BLaER1 (cell line): ENCODE data around the gene CLEC18A.
"Not testable (repeated sequence)": the region's sequence is repeated elsewhere in the genome, so short reads cannot be mapped to it uniquely, and the experiment has no call there.

Experiments
- H3K27ac ChIP-seq: shearing (Covaris generic); formaldehyde crosslinking; 2 replicates; pipeline ENCODE4 v1.8.1; 2022
- H3K27me3 ChIP-seq: shearing (Covaris generic); formaldehyde crosslinking; 2 replicates; pipeline ENCODE4 v1.8.1; 2022
- H3K36me3 ChIP-seq: shearing (Covaris generic); formaldehyde crosslinking; 2 replicates; pipeline ENCODE4 v1.8.1; 2022
- H3K4me1 ChIP-seq: shearing (Covaris generic); formaldehyde crosslinking; 2 replicates; pipeline ENCODE4 v1.8.1; 2022
- H3K4me2 ChIP-seq: shearing (Covaris generic); formaldehyde crosslinking; 2 replicates; pipeline ENCODE4 v1.8.1; 2022
- H3K4me3 ChIP-seq: shearing (Covaris generic); formaldehyde crosslinking; 2 replicates; pipeline ENCODE4 v1.8.1; 2022
- H3K9ac ChIP-seq: shearing (Covaris generic); formaldehyde crosslinking; 2 replicates; pipeline ENCODE4 v1.8.1; 2022
- H3K9me3 ChIP-seq: shearing (Covaris generic); formaldehyde crosslinking; 2 replicates; pipeline ENCODE4 v1.8.1; 2022
- H4K20me1 ChIP-seq: shearing (Covaris generic); formaldehyde crosslinking; 2 replicates; pipeline ENCODE4 v1.8.1; 2022
- Cebpa-rat ChIP-seq: shearing (Covaris generic); IDR thresholded peaks from 2 replicates; pipeline ENCODE4 v1.8.1; 2022

The CLEC18A gene

DNA sequence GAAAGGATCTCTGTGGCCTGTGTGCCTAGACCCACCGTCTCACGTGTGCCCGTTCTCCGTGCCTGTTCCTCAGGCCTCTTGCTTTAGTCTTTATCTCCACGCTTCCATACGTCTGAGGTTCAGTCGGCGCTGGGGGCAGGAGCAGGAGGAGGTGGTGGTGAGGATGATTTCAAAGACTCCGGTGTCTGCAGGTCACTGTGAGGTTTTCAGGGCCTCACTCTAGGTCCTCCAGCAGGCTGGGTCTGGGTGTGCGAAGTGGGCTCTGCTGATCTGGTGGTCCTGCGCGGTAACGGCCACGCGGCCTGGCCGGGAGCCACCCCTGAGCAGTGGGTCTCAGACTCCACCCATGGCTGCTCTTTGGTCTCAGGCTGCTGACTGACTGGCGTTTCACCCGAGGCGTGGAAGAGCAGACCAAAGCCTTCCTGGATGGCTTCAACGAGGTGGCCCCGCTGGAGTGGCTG, 14.4 kb upstream of the CLEC18A start:
- Histone ChIP-seq H3K9me3 (no peaks in the 10 kb centered on the region), H4K20me1 (no peaks in the 10 kb centered on the region), H3K27me3 (no peaks in the 10 kb centered on the region), H3K9ac (no peak overlapping the region), H3K36me3 (peaks cover 98% of the 10 kb centered on the region), H3K4me1 (peaks cover 67% of the 10 kb centered on the region), H3K4me3 (no peak overlapping the region), H3K27ac (peak overlapping the region; percentile 62; the same call in 1 of the 2 replicates), H3K4me2 (peak overlapping the region; percentile 69)
- TF ChIP-seq Cebpa-rat, result no peak

DNA sequence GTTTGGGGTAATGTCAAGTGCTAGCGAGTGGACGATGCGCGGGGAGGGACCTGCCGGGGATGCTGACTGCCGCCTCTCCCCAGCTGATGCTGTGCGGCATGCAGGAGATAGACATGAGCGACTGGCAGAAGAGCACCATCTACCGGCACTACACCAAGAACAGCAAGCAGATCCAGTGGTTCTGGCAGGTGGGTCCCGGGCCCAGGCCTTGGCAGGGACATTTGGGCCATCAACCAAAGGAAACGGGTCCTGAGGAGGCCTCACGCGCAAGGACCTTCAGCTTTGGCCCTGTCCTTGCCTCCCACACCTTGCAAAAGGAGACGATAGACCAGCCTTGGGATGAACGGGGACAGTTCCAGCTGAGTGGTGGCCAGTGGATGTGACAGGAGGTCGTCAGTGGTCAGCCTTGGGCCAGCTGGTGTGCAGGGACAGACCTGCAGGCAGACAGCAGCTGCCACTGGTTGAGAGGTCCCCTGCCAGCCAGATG, 13.6 kb upstream of the CLEC18A start:
- H3K4me1 ChIP-seq, result peaks cover 69% of the 10 kb centered on the region
- H3K27me3 ChIP-seq, result no peaks in the 10 kb centered on the region
- peaks cover 96% of the 10 kb centered on the region for H3K36me3 ChIP-seq
- TF ChIP-seq Cebpa-rat, result no peak
- no peak overlapping the region for H3K4me2 ChIP-seq
- no peak overlapping the region for H3K4me3 ChIP-seq
- no peak overlapping the region for H3K27ac ChIP-seq
- H4K20me1 ChIP-seq, result no peaks in the 10 kb centered on the region
- H3K9me3 ChIP-seq, result no peaks in the 10 kb centered on the region
- no peak overlapping the region for H3K9ac ChIP-seq

DNA sequence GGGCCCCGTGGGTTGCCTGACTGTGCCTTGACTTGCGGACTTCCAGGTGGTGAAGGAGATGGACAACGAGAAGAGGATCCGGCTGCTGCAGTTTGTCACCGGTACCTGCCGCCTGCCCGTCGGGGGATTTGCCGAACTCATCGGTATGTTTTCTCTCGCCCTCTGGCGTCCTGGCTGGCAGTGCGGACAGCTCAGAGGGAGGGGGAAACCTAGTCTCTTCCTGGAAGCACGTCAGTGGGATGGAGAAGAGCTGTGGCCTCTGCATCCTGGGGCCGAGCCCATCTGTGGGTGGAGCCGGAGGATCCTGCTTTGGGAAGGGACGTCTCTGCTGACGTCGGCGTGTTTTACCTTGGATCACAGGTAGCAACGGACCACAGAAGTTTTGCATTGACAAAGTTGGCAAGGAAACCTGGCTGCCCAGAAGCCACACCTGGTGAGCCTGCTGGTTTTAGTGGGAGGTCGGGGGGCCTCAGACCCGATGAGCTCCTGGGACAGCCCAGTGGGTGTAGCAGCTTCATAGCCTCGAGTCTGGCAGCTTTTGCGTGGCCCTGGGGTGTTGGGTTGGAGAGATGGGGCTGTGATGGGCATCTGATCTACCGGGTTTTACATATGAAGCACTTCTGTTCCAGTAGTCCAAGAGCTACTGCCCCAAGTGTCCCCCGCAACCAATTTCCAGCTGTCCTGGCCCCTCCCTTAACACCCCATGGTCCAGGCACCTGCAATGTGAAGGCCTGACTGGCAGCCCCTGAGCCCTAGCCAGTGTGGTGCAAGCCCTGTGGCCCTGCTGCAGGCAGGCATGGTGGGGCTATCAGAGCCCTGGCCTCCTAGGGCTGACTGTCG, 11.9 kb upstream of the CLEC18A start:
- Histone ChIP-seq H3K4me3 (no peak overlapping the region), H3K36me3 (peaks cover 81% of the 10 kb centered on the region), H3K4me2 (no peak overlapping the region), H3K9me3 (no peaks in the 10 kb centered on the region), H3K9ac (no peak overlapping the region), H3K27ac (peak overlapping the region; percentile 15; the same call in 1 of the 2 replicates), H3K27me3 (no peaks in the 10 kb centered on the region), H4K20me1 (no peaks in the 10 kb centered on the region), H3K4me1 (peaks cover 61% of the 10 kb centered on the region)
- no peak for TF ChIP-seq Cebpa-rat

DNA sequence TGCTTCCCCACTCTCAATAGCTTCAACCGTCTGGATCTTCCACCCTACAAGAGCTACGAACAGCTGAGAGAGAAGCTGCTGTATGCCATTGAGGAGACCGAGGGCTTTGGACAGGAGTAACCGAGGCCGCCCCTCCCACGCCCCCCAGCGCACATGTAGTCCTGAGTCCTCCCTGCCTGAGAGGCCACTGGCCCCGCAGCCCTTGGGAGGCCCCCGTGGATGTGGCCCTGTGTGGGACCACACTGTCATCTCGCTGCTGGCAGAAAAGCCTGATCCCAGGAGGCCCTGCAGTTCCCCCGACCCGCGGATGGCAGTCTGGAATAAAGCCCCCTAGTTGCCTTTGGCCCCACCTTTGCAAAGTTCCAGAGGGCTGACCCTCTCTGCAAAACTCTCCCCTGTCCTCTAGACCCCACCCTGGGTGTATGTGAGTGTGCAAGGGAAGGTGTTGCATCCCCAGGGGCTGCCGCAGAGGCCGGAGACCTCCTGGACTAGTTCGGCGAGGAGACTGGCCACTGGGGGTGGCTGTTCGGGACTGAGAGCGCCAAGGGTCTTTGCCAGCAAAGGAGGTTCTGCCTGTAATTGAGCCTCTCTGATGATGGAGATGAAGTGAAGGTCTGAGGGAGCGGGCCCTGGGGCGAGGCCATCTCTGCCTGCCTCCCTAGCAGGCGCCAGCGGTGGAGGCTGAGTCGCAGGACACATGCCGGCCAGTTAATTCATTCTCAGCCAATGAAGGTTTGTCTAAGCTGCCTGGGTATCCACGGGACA, 11.1 kb upstream of the CLEC18A start:
- H3K4me3 ChIP-seq, result no peak overlapping the region
- H3K27me3 ChIP-seq, result no peaks in the 10 kb centered on the region
- H3K9ac ChIP-seq, result no peak overlapping the region
- no peaks in the 10 kb centered on the region for H4K20me1 ChIP-seq
- peaks cover 53% of the 10 kb centered on the region for H3K4me1 ChIP-seq
- H3K9me3 ChIP-seq, result no peaks in the 10 kb centered on the region
- TF ChIP-seq Cebpa-rat, result no peak
- H3K27ac ChIP-seq, result peak overlapping the region; percentile 18
- H3K36me3 ChIP-seq, result peaks cover 73% of the 10 kb centered on the region
- no peak overlapping the region for H3K4me2 ChIP-seq

DNA sequence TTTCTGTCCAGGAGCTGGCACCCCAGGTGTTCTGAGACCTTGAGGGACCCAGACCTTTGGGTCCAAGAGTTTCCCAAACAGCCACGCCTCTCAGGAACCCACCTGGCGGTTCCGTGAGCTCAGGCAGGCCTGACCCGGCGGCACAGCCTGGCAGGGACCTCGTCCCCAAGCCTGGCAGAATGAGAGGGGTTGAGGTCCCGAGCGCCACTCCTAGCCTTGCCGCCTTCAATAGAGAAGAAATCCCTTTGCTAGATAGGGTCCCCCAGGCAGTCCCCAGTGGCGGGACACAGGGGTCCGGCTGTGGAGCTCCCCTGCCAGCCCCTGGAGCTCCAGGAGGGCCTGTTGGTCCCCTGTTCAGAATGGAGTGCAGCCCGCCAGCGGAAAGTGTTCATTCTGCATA, 10.5 kb upstream of the CLEC18A start:
- Histone ChIP-seq H4K20me1 (no peaks in the 10 kb centered on the region), H3K36me3 (peaks cover 66% of the 10 kb centered on the region), H3K4me2 (no peak overlapping the region), H3K9me3 (no peaks in the 10 kb centered on the region), H3K4me1 (peaks cover 46% of the 10 kb centered on the region), H3K27ac (peak overlapping the region; percentile 18; the same call in 1 of the 2 replicates), H3K9ac (no peak overlapping the region), H3K4me3 (no peak overlapping the region), H3K27me3 (no peaks in the 10 kb centered on the region)
- no peak for TF ChIP-seq Cebpa-rat

- Histone ChIP-seq H3K9me3 (no peaks in the 10 kb centered on the region), H3K27ac (peak overlapping the region; percentile 64; the same call in 1 of the 2 replicates), H3K4me2 (peak overlapping the region; percentile 67), H3K4me3 (no peak overlapping the region), H3K4me1 (peaks cover 38% of the 10 kb centered on the region), H3K9ac (no peak overlapping the region), H4K20me1 (no peaks in the 10 kb centered on the region), H3K36me3 (peaks cover 58% of the 10 kb centered on the region), H3K27me3 (no peaks in the 10 kb centered on the region)
- no peak for TF ChIP-seq Cebpa-rat
Measured at GRCh38 chr16:69941251-69942098, 9.7 kb upstream of the CLEC18A start.

GRCh38 chr16:69942099-69942491, 9.0 kb upstream of the CLEC18A start:
- peak overlapping the region; percentile 67 for H3K4me2 ChIP-seq
- H3K36me3 ChIP-seq, result peaks cover 52% of the 10 kb centered on the region
- peaks cover 32% of the 10 kb centered on the region for H3K4me1 ChIP-seq
- H3K27ac ChIP-seq, result peak overlapping the region; percentile 64
- H3K27me3 ChIP-seq, result no peaks in the 10 kb centered on the region
- no peak overlapping the region for H3K9ac ChIP-seq
- no peaks in the 10 kb centered on the region for H4K20me1 ChIP-seq
- no peak for TF ChIP-seq Cebpa-rat
- H3K4me3 ChIP-seq, result no peak overlapping the region
- H3K9me3 ChIP-seq, result no peaks in the 10 kb centered on the region

DNA sequence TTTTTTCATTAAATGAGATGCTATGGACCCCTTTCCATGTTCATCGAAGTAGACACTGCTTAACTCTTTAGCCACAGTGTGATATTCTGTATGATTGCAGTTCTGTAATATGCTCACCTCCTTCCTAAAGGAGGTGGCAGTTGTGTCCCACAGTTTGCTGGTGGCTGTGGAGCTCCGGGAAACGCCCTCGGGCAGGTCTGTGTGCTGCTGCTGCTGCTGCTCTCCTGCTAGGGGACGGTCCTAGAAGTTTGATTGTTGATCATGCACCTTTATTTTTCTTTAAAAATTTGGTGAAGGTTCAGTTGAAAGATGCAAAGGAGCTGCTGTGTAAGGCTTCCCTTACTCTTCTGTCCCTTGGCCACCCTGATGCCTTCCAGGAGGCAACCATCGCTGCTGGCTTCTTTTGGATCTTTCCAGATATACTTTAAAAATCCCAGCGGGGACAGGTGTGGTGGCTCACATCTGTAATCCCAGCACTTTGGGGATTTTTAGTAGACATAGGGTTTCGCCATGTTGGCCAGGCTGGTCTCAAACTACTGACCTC, 8.4 kb upstream of the CLEC18A start:
- TF ChIP-seq Cebpa-rat, result no peak
- no peaks in the 10 kb centered on the region for H3K27me3 ChIP-seq
- 0 out of 2 replicates have a peak overlapping the region, but pooled peaks have one; percentile 20 for H3K9ac ChIP-seq
- peak overlapping the region; percentile 67 for H3K4me2 ChIP-seq
- H3K9me3 ChIP-seq, result no peaks in the 10 kb centered on the region
- peak overlapping the region; percentile 64 for H3K27ac ChIP-seq
- peaks cover 30% of the 10 kb centered on the region for H3K4me1 ChIP-seq
- H3K4me3 ChIP-seq, result no peak overlapping the region
- H3K36me3 ChIP-seq, result peaks cover 46% of the 10 kb centered on the region
- H4K20me1 ChIP-seq, result no peaks in the 10 kb centered on the region

- H3K27me3 ChIP-seq, H3K4me3 ChIP-seq, H3K9me3 ChIP-seq, H4K20me1 ChIP-seq: not testable (repeated sequence)
- H3K36me3 ChIP-seq, result peaks cover 38% of the 10 kb centered on the region
- peak overlapping the region; percentile 64 for H3K27ac ChIP-seq
- H3K9ac ChIP-seq, result peak overlapping the region; percentile 20; the same call in 1 of the 2 replicates
- peak overlapping the region; percentile 67 for H3K4me2 ChIP-seq
- peaks cover 30% of the 10 kb centered on the region for H3K4me1 ChIP-seq
Measured at GRCh38 chr16:69943241-69944036, 7.7 kb upstream of the CLEC18A start.

- not testable (repeated sequence) for H3K9ac ChIP-seq, H4K20me1 ChIP-seq, H3K27ac ChIP-seq, H3K4me3 ChIP-seq, H3K27me3 ChIP-seq, H3K9me3 ChIP-seq, H3K36me3 ChIP-seq, H3K4me2 ChIP-seq, H3K4me1 ChIP-seq
Measured at GRCh38 chr16:69950411-69950810, 723 bp upstream of the CLEC18A start.

DNA sequence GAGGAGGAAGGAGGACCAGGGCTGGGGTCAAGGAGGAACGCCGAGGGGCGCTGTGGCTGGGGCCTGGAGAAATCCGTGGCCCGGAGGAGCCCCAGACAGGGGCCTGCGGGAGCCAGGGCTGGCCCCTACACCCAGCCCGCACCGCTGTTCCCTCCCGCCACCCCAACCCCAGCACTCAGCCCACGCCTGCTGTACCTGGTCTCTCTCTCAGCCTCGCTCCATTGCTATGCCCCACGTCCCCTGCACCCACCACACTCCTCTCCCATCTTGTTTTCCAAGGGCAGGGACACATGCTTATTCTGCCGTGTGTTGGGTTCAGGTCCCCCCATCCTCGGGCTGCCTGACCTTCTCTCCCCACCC, 518 bp downstream of the CLEC18A start:
- H3K27me3 ChIP-seq, H3K4me1 ChIP-seq, H3K9ac ChIP-seq, H4K20me1 ChIP-seq, H3K9me3 ChIP-seq, H3K27ac ChIP-seq, H3K36me3 ChIP-seq, H3K4me3 ChIP-seq, H3K4me2 ChIP-seq: not testable (repeated sequence)

DNA sequence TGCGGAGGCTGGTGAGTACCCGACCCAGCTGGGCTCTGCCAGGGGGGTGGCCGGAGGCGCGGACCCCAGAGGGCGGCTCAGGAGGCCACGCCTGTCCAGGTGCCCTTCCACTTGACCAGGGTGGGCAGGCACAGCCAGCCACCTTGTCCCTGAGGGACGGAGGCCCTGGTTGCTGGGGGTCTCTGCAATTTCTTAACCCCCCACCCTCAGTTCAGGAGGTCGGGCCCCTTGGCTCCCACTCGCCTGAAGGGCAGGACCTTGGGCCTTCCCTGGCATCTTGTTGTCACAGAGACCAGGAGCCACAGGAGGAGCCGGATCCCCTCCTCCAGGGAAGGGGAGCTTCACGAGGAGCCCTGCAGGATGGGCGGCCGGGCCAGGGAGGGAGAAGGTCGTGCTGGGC, 982 bp downstream of the CLEC18A start:
- H4K20me1 ChIP-seq, H3K36me3 ChIP-seq, H3K4me1 ChIP-seq, H3K9me3 ChIP-seq, H3K9ac ChIP-seq, H3K4me3 ChIP-seq, H3K27me3 ChIP-seq, H3K4me2 ChIP-seq, H3K27ac ChIP-seq: not testable (repeated sequence)
